GM21360 (cell line): ENCODE data around the gene TRAPPC12.
A peak's percentile ranks its signal among the peaks of the same experiment; 100 is the strongest.
"Not testable (repeated sequence)": the region's sequence is repeated elsewhere in the genome, so short reads cannot be mapped to it uniquely, and the experiment has no call there.

Source experiments
- ATAC-seq: cut with Tn5 transposase; IDR thresholded peaks from one replicate; pipeline ENCODE4 v1.9.1; 2021; ENCODE audit warnings: mild to moderate bottlenecking, moderate library complexity; ENCODE audit not compliant: unreplicated experiment

Gene TRAPPC12

GRCh38 chr2:3379647-3380534 is at the start of gene TRAPPC12:
Gene TRAPPC12 (plus strand): TSS chr2:3379694. CDS start chr2:3387624, 7,930 bp downstream.
- ATAC-seq = peak; percentile 81

GRCh38 chr2:3332133-3332532 is 47.4 kb upstream of the TRAPPC12 start:
- ATAC-seq = no peak

- ATAC-seq = no peak
Observed at GRCh38 chr2:3334392-3335345, 44.8 kb upstream of the TRAPPC12 start.

- no peak for ATAC-seq
Observed at GRCh38 chr2:3336844-3337243, 42.6 kb upstream of the TRAPPC12 start.

- ATAC-seq = no peak
Observed at GRCh38 chr2:3338340-3338739, 41.2 kb upstream of the TRAPPC12 start.

GRCh38 chr2:3340144-3340543 is 39.4 kb upstream of the TRAPPC12 start:
- ATAC-seq = no peak

GRCh38 chr2:3341336-3341735 is 38.2 kb upstream of the TRAPPC12 start:
- ATAC-seq = no peak

GRCh38 chr2:3342324-3342723 is 37.2 kb upstream of the TRAPPC12 start:
- no peak for ATAC-seq

- no peak for ATAC-seq
Observed at GRCh38 chr2:3343012-3343411, 36.5 kb upstream of the TRAPPC12 start.

- ATAC-seq = no peak
Observed at GRCh38 chr2:3344897-3345296, 34.6 kb upstream of the TRAPPC12 start.

- no peak for ATAC-seq
Observed at GRCh38 chr2:3345621-3346020, 33.9 kb upstream of the TRAPPC12 start.

- no peak for ATAC-seq
Observed at GRCh38 chr2:3348767-3349166, 30.7 kb upstream of the TRAPPC12 start.

- ATAC-seq = no peak
Observed at GRCh38 chr2:3349211-3349693, 30.2 kb upstream of the TRAPPC12 start.

- no peak for ATAC-seq
Observed at GRCh38 chr2:3354986-3355385, 24.5 kb upstream of the TRAPPC12 start.

- no peak for ATAC-seq
Observed at GRCh38 chr2:3355951-3356569, 23.4 kb upstream of the TRAPPC12 start.

GRCh38 chr2:3356799-3357198 is 22.7 kb upstream of the TRAPPC12 start:
- no peak for ATAC-seq

- not testable (repeated sequence) for ATAC-seq
Observed at GRCh38 chr2:3357446-3357845, 22.0 kb upstream of the TRAPPC12 start.

- no peak for ATAC-seq
Observed at GRCh38 chr2:3357926-3358325, 21.6 kb upstream of the TRAPPC12 start.

- no peak for ATAC-seq
Observed at GRCh38 chr2:3361518-3362389, 17.7 kb upstream of the TRAPPC12 start.

GRCh38 chr2:3365219-3365618 is 14.3 kb upstream of the TRAPPC12 start:
- no peak for ATAC-seq
